HG02588 (cell line): Measurements from ENCODE around the gene ZNF76.
"Not testable (repeated sequence)": the region's sequence is repeated elsewhere in the genome, so short reads cannot be mapped to it uniquely, and the experiment has no call there.

Experiments
- ATAC-seq: cut with Tn5 transposase; IDR thresholded peaks from one replicate; pipeline ENCODE4 v1.9.1; 2021; ENCODE audit warnings: mild to moderate bottlenecking, moderate library complexity; ENCODE audit not compliant: unreplicated experiment

The ZNF76 gene

DNA sequence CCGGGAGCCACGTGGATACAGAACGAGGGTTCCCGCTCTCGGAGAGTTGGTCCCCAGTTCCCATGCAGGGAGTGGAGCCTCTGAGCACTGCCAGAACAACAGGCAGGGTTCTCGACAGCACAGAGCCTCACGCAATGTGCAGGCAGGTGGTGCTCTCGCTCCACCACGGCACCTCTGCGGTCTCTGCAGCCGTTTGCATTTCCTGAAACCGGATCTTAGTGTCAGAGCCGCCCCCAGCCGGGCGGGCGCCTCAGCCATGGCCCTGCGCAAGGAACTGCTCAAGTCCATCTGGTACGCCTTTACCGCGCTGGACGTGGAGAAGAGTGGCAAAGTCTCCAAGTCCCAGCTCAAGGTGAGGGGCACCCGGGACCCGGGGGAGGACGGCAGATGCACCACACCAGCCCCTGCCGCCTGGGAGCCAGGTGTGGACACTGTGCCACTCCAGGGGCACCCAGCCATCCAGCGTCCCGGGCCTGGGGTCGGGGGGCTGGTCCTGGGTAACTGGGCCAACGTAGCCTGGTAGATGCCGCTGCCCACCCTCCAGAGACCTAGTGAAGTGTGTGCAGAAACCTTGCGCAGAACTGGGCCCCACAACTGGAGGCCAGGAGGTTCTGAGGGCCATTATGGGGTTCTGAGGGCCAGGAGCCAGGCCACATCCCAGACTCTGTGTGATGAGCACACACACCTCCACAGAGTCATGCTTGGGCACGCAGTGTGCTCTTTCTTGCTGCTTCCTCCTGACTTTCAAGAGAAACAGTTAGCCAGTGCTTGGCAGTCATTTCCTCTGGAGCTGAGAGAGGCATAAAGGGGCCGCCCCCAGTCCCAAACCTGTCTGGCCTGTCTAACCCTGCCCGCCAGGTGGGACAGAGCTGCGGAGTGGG, 38.3 kb downstream of the ZNF76 start, which contains the start of gene DEF6:
DEF6 (plus strand) TSS at position 218 of the 881 bp plus-strand sequence; CDS start at position 257, 39 bp downstream.
- peak; percentile 77 for ATAC-seq

DNA sequence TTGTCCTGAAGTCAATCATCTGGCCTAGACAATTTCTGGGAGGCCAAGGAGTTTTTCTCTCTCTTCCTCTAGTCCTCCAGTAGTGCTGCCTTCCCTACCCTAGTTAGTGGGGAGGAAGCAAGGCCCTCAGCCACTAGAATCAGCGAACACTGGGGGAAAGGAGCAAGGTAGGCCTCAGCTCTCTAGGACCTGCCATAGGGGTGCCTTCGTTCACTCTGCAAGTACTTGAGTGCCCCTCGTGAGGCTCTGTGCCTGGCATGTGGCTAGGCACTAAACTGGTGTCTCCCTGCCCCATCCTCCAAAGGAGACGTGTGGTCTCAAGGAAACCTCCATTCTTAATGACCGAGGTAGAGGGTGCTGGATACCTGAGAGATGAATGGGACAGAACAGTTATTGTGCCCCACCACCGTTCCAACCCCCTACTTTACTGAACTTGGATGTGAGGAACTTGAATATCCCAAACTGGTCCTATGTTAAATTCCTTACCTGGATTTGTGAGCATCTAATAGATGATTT, 39.1 kb downstream of the ZNF76 start:
- ATAC-seq = no peak

GRCh38 chr6:35299674-35300073, 40.1 kb downstream of the ZNF76 start:
- ATAC-seq = no peak

DNA sequence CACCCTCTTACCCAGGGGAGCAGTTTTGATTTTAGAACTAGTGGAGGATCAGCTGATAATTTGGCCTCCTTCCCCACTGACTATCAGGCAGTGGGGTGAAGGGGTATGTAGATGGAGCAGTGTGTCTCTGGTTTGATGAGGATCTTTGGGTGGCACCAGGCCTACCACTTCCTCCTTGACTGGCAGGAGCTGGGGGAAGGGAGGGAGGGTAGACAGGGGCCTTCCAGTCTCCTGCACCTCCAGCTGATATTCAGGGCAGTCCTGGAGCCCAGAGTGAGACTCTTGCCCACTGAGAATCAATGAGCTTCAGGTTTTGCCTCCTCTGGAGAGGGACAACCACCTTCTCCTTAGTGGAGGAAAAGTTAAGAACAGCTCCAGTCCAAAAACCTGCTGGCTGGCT, 41.3 kb downstream of the ZNF76 start:
- no peak for ATAC-seq

- peak; percentile 70 for ATAC-seq
These were observed 43.2 kb downstream of the ZNF76 start for GRCh38 chr6:35302604-35303241.

GRCh38 chr6:35304299-35304698, 44.8 kb downstream of the ZNF76 start:
- no peak for ATAC-seq

DNA sequence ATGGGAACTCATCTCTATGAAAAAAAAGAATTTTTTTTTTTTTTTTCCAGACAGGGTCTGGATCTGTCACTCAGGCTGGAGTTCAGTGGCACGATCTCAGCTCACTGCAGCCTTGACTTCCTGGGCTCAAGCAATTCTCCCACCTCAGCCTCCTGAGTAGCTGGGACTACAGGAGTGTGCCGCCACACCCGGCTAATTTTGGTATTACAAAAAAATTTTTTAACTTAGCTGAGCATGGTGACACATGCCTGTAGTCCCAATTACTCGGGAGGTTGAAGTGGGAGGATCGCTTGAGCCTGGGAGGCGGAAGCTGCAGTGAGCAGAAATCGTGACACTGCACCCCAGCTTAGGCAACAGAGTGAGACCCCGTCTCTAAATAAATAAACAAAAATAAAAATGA, 45.6 kb downstream of the ZNF76 start:
- ATAC-seq = no peak

DNA sequence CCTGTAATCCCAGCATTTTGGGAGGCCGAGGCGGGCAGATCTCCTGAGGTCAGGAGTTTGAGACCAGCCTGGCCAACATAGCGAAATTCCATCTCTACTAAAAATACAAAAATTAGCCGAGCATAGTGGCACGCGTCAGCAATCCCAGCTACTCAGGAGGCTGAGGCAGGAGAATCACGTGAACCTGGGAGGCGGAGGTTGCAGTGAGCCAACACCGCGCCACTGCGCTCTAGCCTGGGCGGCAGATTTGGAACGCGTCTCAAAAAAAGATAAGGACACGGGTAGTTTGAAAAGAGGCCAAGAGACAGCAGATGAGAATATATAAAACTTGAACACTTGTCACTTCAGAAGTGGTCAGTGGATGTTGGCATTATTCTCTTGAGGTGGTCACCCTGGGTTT, 47.6 kb downstream of the ZNF76 start:
- not testable (repeated sequence) for ATAC-seq

DNA sequence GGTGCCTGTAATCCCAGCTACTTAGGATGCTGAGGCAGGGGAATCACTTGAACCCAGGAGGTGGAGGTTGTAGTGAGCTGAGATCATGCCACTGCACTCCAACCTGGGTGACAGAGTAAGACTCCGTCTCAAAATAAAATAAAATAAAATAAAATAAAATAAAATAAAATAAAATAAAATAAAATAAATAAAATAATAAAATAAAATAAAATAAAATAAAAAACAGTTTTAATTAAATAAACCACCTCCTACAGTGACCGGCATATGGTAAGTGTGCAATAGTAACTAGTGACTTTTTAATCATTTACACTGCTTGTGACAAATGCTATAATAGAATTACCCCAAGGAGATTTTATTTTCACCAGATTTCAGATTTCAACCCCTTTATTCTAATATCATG, 49.0 kb downstream of the ZNF76 start:
- ATAC-seq = not testable (repeated sequence)

GRCh38 chr6:35309611-35310264, 50.2 kb downstream of the ZNF76 start:
- ATAC-seq = no peak

DNA sequence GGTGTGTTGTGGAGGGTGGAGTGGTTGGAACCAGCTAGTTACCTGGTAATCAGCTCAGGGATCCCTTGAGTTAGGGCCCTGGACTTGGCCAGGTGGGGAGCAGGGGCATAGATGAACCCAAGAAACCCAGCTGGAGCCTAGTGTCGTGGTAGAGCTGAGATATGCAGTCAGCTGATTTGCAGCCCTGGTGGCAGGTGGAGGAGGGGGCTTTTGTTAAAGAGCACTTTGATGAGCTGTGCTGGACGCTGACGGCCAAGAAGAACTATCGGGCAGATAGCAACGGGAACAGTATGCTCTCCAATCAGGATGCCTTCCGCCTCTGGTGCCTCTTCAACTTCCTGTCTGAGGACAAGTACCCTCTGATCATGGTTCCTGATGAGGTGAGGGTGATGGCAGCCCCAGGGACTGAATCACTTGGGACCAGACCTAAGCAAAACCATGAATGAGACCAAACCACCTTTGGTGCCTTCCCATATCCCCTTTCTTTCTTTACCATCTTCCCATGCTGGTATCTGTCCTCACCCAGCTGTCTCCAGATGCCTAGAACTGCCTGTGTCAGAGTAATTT, 50.8 kb downstream of the ZNF76 start:
- ATAC-seq = no peak

- ATAC-seq = no peak
These were observed 52.0 kb downstream of the ZNF76 start for GRCh38 chr6:35311390-35312075.

DNA sequence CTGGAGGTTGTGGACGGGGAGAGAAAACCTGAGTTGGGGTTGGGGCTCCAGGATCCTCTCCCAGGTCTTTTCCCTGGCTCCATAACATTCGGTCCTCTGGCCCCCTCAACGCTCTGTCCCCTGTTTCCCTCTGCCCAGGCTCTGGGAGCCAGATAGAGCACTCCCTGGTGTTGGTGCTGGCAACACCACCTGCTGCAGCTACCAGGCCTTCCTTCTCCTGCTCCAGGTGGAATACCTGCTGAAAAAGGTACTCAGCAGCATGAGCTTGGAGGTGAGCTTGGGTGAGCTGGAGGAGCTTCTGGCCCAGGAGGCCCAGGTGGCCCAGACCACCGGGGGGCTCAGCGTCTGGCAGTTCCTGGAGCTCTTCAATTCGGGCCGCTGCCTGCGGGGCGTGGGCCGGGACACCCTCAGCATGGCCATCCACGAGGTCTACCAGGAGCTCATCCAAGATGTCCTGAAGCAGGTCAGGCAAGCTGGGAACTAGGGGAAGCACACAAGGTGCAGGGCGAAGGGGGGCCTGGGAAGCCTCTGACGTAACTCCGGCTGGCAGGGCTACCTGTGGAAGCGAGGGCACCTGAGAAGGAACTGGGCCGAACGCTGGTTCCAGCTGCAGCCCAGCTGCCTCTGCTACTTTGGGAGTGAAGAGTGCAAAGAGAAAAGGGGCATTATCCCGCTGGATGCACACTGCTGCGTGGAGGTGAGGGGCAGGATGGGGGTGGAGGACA, 52.7 kb downstream of the ZNF76 start:
- no peak for ATAC-seq

- ATAC-seq = no peak
These were observed 53.3 kb downstream of the ZNF76 start for GRCh38 chr6:35312807-35313206.

DNA sequence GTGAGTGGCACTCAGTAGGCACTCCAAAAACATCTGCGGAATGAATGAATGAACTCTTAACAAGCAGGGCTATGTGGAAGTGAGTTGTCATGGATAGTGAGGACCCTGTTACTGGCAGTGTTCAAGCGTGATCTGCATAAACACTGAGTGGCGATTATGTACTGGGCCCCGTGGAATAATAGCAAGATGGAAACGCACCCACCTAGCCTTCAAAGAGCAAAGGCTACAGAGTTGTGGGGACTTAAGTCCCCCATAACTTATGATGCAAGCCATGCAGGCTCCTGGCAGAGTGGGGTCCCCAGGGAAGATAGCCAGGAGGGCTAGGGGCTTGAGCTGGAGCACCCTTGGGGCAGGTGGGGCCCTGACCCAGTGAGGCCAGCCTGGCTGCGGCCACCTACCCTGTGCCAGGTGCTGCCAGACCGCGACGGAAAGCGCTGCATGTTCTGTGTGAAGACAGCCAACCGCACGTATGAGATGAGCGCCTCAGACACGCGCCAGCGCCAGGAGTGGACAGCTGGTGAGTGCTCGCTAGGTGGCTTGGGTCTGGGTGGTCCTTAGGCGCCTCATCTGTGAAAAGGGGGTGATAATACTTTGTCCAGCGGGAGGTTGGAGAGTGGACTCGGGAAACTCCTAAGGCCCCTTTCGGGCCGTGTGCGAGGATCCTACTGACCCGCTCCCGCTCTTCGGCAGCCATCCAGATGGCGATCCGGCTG, 58.1 kb downstream of the ZNF76 start:
- no peak for ATAC-seq

DNA sequence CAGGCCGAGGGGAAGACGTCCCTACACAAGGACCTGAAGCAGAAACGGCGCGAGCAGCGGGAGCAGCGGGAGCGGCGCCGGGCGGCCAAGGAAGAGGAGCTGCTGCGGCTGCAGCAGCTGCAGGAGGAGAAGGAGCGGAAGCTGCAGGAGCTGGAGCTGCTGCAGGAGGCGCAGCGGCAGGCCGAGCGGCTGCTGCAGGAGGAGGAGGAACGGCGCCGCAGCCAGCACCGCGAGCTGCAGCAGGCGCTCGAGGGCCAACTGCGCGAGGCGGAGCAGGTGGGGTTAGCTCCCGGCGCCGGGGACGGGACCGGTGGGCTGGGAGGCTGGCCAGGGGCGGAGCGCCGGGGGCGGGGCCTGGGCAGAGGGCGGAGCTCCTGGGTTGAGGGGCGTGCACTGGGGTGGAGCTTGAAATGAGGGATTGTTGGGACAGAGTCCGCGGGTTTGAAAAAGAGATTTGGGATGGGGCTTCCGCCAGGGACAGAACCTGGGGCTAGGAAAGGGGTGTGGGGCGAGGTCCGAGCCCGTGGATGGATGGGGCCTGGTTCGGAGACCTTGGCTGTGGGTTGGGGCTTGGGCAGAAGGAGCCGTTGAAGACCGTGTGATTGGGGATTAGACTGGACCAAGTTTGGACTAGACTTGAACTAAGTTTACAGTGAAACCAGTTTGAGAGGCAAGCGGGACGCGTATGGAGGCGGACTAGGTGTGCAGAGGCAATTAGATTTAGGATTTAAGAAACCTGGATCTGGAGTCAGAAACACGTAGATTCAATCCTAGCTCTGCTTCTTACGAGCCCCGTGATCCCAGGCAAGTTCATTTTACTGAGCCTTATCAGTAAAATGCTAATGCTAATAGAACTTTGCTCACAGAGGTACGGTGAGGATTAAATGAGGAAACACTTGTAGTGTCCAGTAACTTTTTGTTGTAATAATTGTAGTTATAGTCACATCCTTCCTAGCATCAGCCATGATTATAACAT, 58.9 kb downstream of the ZNF76 start:
- ATAC-seq = no peak

DNA sequence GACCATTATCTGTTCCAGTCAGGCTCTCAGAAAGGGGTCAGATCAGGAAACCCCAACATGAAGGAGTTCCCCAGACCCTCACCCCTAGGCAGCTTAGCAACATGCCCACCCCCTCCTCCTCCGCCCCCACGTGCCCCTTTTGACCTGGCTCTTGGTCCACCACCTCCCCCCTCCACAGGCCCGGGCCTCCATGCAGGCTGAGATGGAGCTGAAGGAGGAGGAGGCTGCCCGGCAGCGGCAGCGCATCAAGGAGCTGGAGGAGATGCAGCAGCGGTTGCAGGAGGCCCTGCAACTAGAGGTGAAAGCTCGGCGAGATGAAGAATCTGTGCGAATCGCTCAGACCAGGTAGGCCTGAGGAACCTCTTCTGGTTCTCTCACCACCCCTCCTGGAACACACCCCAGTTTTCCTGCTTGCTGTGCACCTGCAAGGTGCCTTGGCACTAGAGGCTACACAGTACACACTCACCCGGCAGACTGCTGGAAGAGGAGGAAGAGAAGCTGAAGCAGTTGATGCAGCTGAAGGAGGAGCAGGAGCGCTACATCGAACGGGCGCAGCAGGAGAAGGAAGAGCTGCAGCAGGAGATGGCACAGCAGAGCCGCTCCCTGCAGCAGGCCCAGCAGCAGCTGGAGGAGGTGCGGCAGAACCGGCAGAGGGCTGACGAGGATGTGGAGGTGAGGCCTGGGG, 60.0 kb downstream of the ZNF76 start:
- ATAC-seq = no peak

DNA sequence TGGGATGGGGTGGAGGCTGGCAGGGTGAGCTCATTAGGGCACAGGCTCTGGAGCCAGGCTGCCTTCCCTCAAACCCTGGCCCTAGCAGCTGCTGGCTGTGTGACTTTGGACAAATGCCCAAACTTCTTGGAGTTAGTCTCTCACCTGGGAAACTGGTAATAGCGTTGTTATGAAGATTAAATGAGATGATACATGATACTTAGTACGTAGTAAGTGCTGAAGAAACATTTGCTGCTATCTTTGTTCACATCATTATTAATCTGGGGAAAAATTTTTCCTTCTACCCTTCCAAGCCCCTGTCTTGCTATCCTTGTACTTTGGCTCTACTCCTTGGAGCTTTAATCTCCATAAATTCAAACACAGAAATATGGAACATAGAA, 60.5 kb downstream of the ZNF76 start:
- no peak for ATAC-seq
